ENCODE measurements around the gene NTSR2.

DNA sequence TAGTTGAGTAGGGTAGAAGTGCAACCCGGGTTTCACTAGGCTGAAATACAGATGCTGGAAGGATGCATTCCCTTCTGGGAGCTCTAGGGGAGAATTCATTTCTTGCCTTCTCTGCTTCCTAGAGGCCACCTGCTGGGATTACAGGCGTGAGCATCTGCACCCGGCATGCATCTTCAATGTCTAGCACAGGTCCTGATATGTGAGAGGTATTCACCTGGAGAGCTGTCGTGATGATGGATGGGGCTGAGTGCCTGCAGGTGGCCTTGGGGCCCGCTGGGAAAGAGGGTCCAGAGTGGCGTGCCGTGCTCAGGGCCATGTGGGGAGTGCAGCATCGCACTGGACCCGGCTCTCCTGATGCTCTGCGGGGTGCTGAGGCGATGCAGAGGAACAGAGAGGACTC is 6.6 kb upstream of the NTSR2 start:
- no peak for TF ChIP-seq CTCF (IDR thresholded peaks at IDR 0.05)
- TF ChIP-seq ZFX (IDR thresholded peaks at IDR 0.05; ENCODE audit: borderline replicate concordance) = no peak

Measured in 22Rv1 (cell line).